ELF-1 (cell line): ENCODE results near the gene SULT6B1.

ENCODE experiments used
- DNase-seq: peaks from one replicate; pipeline ENCODE4 v3.0.0-alpha.2; 2016; ENCODE audit warnings: low read depth, low spot score

Gene SULT6B1

GRCh38 chr2:37153224-37153623 lies 35.2 kb downstream of the SULT6B1 start:
- DNase-seq = no peak

DNA sequence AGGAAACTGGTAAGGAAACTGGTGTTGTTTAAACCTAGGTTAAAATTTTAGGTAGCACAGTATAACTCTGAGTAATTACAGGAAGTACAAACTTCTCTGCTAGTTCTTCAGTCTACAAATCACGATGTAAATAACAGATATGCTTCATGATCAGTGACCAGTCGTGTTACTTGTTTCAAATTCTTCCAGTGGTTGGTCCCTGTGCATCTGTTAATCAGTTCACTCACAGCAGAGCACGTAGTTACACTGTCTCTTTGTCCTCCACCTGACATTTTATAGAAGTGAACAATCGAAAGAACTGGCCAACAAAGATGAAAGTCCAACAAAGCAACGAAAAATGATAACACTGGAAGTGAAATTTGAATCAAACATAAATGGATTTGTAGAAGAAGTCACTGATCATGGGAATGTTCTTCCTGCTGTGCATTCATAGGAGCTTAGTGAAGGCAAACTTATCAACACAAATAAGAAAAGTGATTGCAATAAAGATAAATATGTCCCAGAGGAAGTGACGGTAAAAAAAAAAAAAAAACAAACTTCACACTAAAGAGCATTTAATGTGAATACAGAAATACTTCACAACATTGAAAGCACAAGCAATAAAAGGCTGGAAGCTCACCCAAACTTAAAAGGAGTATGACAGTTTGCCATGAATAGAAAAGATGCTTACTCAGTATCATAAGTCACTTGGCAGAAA lies 38.7 kb downstream of the SULT6B1 start:
- DNase-seq = no peak

- DNase-seq = no peak
Observed at GRCh38 chr2:37148325-37148724, 40.1 kb downstream of the SULT6B1 start.

DNA sequence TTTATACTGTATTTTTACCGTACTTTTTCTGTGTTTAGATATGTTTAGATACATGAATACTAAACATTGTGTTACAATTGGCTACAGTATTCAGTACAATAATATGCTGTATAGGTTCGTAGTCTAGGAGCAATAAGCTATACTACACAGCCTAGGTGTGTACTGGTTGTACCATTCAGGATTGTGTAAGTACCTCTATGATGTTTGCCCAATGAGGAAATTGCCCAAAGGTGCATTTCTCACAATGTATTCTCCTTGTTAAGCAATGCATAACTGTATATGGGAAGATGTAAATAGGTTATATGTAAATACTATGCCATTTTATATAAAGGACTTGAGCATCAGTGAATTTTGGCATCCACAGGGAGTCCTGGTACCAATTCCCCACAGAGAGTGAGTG lies 42.4 kb downstream of the SULT6B1 start:
- no peak for DNase-seq

GRCh38 chr2:37143974-37144373 lies 44.5 kb downstream of the SULT6B1 start:
- no peak for DNase-seq

DNA sequence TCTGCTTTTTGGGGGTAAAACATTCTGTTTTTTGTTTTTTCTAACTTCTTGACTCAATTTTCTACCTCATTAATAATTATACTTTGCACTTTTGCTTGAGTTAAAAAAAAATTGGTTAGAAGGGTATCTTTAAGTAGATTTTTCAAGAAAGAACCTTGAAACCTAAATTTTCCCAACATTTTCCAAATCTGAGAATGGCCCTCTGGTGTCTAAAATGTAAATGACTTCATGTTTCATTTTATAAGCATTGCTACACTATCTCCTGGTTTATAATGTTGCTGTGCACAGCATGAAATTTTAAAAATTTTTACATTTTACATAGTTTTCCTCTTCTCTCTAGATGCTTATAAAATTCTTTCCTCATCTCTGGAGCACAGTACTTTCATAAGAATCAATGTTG lies 45.9 kb downstream of the SULT6B1 start:
- DNase-seq = no peak

- DNase-seq = no peak
Observed at GRCh38 chr2:37132914-37133313, 55.6 kb downstream of the SULT6B1 start.

DNA sequence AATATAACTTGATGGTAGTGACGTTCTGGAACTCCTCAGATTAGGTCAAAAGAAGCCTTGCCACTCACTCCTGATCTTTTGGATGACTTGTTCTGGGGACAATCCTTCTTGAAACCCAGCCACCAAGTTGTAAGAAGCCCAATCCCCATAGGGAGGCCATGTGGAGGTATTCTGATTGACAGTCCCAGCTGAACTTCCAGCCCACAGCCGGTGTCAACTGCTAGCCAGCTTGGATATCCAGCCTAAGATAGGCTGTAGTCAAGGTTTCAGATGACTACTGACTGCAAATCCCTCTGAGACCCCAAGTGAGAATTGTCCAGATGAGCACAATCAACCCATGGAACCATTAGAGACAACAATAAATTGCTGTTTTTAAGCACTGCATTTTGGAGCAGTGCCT lies 63.1 kb downstream of the SULT6B1 start:
- DNase-seq = no peak

DNA sequence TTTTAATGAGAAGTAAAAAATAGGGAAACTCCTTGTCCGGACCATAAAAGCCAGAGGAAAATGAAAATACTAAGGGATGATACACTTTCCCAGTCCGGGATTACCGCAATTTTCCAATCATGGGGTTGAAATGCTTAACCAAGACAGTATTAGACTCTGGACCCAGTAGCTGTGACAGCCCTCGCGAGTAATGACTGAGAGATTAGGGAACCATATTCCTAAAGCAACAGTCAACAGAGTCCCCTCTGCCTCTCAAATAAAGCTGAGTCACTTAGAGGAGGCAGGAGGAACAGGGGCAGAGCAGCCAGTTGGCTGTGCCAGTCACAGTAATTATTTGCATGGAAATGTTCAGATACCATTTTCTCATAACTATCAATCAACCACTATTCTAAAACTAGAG lies 69.3 kb downstream of the SULT6B1 start:
- DNase-seq = no peak
